HL-60 (cell line): Measurements from ENCODE around the gene KRTAP4-7.
"Not testable (repeated sequence)": the region's sequence is repeated elsewhere in the genome, so short reads cannot be mapped to it uniquely, and the experiment has no call there.

Experiments used
- CTCF ChIP-seq: IDR thresholded peaks from one replicate; pipeline ENCODE4 v1.5.1; 2011; ENCODE audit warnings: low read length, control low read depth, inconsistent platforms; ENCODE audit not compliant: insufficient read depth
- GABPA ChIP-seq: IDR thresholded peaks from 2 replicates; pipeline ENCODE4 v1.6.1; 2012; ENCODE audit warnings: low read depth
- POLR2AphosphoS5 ChIP-seq: IDR thresholded peaks from 2 replicates; pipeline ENCODE4 v1.6.1; 2012; ENCODE audit warnings: low read depth
- REST ChIP-seq: IDR thresholded peaks from 2 replicates; pipeline ENCODE4 v1.6.1; 2012; ENCODE audit warnings: low read depth; ENCODE audit not compliant: insufficient replicate concordance
- SPI1 ChIP-seq: IDR thresholded peaks from 2 replicates; pipeline ENCODE4 v1.6.1; 2012; ENCODE audit warnings: low read depth, mild to moderate bottlenecking, borderline replicate concordance

DNA sequence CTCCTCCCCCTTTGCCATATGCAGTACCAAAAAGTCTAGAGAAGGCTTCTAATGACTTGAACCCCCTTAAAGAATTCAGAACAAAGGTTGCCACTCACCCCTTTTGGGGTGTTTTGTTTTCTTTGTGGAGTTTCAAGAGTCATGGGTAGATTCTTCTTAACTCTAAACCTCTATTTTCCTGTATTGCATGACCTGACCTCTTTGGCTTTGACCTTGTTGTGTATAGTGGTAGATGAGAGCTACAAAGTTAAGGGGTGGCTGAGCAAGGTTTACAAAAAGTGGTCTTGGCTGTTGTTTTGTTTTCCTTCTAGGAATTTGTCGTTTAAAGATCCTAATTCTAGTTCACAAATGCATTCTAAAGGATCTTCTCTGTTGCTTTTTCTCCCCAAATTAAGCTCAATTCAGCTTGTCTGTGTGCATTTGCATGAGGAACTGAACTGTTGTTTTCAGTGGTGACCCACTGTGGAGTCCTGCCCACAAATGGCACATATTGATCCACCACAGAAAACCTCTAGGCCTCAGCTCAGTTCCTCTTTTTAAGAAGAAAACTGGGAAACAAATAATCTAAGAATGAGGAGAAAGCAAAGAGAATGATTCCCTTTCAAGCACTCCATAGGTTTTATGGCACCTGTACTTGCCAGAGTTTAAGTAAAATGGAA, 24.9 kb downstream of the KRTAP4-7 start:
- not testable (repeated sequence) for TF ChIP-seq CTCF, POLR2AphosphoS5, GABPA, REST, SPI1
